HG03066 (cell line): ENCODE results near the gene ATP2A2.

Experiments used
- ATAC-seq: cut with Tn5 transposase; IDR thresholded peaks from one replicate; pipeline ENCODE4 v1.9.1; 2021; ENCODE audit warnings: low read depth; ENCODE audit not compliant: unreplicated experiment

Gene ATP2A2

DNA sequence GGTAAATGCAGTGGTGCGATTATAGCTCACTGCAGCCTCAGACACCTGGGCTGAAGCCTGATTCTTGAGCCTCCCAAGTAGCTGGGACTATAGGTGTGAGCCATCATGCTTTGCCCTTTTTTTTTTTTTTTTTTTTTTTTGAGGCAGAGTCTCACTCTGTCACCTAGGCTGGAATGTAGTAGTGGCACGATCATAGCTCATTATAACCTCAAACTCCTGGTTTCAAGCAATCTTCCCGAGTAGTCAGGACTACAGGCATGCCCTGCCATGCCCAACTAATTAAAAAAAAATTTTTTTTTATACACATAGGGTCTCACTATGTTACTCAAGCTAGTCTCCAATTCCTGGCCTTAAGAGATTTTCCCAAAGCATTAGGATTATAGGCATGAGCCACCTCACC, 6.9 kb downstream of the ATP2A2 start:
- ATAC-seq, result no peak

DNA sequence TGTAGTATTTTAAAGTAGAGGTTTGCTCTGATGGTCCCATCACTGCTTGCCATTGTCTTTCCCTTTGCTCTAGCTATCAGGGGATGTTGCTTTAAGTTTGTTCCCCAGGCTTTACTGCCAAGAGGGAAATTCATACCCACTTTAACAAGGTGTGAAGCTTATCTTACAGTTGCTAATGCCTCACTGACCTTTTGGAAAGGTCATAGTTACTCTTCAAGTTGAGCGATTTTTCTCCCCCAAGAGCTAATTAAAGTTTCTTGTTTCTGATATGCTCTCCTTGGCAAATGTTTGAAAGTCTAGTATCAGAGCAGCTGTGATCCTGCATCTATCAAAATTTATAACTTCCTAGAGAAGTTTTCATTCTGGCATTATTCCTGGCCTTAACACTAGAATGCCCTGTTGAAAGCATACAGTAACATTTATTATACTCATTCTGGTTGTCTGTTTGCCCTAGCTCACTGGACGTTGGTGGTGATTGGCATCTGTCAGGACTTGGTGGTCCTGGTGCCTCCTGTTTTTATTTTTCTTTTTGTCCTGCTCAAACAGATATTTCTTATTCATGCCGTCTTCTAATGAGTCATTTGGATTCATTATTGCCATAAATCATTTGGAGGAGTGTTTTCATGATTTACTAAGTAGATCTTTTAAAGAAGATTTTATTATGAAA, 8.1 kb downstream of the ATP2A2 start:
- ATAC-seq, result no peak

DNA sequence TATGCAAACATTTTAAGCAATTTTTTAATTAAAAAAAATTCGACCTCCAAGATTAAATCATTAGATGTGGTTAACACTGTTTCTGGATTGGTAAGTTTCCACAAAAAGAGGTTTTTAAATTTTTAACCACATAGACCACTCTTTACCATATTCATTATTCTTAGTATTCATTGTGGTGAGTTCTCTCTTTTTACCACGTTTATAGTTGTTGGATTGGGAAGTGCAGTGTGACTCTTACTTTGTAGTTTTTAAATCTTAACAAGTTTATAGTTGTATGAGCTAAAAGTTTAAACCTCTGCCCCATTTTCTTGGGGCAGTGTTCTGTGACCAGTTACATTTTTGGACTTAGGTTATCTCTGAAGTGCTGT, 8.6 kb downstream of the ATP2A2 start:
- ATAC-seq, result no peak

DNA sequence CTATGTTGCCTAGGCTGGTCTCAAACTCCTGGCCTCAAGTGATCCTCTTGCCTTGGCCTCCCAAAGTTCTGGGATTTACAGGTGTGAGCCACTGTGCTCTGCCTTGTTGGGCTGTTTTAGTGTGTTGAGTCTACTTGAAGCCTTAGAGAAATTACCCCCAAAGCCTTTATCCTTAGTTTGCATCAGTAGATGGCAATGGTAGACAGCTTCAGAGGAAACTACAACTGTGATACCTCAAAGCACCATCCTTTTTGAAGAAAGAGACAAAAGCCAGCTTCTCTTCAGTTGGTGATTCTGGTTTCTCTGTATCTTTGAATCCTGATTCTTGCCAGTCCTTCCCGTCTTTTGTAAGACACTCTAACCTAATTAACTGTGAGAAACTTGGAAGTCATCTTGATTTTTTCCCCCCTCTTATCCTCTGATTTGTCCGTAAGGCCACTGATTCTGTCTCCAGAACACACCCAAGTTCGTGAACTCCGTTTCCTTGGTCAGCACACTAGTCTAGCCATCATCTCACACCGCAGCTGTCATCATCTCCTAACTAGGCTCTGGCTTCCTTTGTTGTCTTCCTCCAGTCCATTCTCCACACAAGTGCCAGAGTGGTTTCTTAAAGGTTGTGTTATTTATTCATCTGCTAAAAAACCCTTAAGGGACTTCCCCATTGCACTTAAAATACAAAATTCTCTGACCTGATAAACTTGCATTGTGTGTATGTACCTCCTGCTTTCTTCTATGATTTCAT, 20.2 kb downstream of the ATP2A2 start:
- no peak for ATAC-seq

DNA sequence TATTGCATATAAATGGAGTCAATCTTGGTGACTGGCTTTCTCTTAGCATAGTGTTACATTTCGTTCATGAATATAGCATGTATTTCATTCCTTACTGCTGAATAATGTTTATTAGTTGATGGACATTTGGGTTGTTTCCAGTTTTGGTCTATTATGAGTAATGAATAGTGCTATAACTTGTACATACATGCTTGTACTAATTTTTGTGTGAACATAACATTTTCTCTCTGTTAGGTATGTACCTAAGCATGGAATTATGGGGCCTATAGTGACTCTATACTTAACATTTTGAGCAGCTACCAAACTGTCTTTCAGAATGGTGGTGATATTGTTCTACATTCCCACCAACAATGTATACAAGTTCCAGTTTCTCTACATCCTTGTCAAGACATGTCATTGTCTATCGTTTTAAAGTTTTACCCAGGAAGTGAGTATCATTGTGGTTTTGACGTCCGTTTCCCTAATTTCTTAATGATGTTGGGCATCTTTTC, 23.1 kb downstream of the ATP2A2 start:
- no peak for ATAC-seq

DNA sequence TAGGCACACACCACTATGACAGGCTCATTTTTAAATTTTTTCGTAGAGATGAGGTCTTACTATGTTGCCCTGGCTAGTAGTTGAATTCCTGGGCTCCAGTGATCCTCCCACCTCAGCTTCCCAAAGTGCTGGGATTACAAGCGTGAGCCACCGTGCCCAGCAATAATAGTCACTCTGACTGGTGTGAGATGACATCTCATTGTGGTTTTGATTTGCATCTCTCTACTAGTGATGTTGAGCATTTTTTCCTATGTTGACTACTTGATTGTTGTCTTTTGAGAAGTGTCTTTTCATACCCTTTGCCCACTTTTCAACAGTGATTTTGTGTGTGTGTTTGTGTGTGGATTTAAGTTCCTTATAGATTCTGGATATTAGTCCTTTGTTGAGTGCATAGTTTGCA, 26.3 kb downstream of the ATP2A2 start:
- no peak for ATAC-seq

DNA sequence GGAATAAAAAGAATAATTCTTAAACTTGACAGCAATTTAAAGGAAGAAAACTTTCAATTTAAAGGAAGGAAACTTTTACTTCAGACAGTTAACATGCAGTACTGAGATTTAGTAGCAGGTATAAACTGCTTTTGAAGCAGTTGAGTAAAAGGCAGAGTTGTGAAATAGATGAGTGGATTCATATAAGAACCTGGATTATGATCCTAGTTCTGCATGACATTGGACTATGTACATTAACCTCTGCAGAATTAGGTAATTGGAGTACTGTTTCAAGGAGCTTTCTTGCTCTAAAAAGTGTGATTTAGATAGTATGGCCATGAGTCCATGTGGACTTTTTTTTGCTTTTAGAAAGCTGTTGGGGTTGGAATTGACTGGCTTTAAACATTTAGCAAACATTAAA, 29.7 kb downstream of the ATP2A2 start:
- ATAC-seq, result no peak

DNA sequence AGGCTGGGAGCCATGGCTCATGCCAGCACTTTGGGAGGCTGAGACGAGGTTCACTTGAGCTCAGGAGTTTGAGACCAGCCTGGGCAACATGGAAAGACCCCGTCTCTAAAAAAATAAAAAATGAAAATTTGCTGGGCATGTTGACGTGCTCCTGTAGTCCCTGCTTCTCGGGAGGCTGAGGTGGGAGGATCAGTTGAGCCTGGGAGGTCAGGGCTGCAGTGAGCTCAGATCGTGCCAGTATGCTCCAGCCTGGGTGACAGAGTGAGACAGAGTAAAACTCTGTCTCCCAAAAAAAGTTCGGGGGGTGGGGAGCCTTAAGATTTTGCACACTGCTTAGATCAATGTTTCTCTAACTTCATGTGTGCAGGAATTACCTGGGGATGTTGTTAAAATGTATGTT, 30.9 kb downstream of the ATP2A2 start:
- no peak for ATAC-seq

DNA sequence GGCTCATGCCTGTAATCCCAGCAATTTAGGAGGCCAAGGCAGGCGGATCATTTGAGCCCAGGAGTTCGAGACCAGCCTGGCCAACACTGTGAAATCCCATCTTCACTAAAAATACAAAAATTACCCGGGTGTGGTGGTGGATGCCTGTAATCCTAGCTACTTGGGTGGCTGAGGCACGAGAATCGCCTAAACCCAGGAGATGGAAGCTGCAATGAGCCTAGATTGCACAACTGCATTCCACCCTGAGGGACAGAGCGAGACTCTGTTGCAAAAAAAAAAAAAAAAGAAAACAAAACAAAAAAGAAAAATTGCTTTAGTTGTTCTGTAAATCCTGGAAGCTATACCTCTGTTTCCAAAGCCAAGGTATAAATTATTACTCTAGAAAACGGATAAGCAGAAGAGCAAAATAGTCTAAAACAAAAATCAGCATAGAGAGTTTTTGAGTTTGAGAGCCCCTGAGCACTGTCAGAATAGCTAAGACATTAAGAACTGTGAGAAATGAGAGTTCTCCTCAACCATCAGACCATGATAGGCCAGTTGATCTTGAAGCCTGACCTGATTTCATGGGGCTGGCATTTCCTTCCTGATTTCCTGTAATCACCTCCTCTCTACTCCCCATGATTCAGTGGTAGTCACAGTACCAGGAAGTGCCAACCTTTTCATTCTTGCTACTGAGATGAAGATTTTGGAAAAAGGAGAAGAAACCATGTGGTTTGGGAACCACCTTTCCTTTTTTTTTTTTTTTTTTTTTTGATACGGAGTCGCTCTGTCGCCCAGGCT, 31.7 kb downstream of the ATP2A2 start:
- ATAC-seq, result no peak

DNA sequence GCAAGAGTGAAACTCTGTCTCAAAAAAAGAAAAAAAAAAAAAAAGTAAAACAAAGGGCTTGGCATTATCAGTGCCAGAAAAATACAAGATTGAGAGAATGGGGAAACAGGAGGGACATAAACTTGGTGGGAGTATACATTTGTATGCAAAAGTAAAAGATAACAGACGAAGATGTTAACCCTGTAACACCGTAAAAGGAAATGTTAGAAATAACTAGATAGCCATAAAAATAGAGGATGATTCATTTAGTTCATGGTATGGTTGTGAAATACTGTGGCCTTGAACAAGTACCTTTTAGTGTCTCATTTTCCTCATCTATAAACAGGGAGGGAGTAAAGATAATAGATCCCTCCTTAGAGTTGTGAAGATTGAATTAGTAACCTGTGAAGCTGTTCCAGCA, 33.3 kb downstream of the ATP2A2 start:
- no peak for ATAC-seq

DNA sequence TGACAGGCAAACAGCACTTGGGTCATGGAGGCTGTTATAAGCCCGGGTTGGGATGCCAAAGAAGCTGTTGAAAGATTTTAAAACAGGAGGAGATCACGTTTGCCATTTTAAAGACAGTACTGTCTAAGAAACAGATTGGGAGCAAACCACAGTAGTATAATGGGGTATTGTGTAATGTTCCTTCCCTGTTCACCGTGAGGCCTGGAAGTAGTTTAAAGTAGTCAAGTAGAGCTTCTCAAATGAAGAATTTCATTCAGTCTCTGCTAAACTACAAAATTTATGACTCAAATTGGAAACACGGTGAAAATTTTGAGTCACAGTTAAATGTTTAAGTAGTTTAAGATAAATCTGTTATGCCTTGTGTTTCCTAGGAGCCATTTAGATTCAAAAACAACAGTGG, 35.8 kb downstream of the ATP2A2 start:
- no peak for ATAC-seq

DNA sequence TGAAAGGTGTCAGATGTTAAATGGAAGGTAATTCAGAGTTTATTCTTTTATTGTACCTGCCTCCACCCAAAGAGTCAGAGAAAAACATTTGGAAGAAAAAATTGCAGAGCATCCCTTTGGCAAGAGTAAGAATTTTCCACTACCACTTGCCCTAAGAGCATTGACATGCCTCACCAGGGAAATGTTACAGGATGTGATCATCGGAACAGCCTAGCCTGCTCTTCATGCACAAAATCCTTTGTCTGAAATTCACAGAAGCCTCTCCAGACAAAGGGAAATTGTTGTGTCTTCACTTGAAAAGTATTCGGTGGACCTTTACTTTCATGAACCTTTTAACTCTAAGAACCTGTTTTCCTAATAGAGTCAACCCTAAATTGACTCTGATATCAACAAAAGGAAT, 36.9 kb downstream of the ATP2A2 start:
- no peak for ATAC-seq

DNA sequence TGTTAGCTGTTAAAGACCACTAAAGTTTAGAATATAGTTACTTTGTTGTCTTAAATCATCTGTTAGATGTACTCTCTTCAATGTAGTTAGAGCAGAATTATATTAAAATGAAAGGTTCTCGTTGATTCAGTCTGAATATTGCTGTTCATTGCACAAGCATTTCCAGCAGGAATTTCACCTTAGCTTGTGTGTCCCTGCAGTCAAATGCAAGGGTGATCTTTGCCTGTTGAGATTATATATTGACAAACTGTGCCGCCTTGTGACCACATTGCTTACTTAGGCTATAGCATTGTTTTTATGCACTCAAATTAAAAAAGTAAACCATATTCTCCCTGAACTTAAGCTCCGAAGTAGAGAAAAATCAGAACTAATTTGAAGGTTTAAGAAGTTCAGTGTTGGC, 39.5 kb downstream of the ATP2A2 start:
- no peak for ATAC-seq

DNA sequence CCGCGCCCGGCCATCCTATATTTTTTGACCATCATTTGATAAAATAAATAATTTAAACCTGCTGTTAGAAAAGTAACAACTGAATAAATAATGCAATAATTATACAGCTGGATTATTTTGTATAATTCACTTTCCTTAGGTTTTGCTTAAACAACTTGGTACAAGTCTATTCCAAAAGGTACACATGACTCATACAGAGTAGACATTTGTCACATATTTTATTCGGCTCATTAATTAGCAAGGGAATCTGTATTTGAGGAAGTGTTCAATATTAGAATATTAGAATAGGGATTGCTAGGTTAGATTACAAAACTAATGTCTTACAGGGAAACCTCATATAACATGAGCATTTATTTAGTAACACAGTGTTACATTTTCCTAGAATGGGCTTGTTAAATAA, 48.7 kb downstream of the ATP2A2 start:
- no peak for ATAC-seq

DNA sequence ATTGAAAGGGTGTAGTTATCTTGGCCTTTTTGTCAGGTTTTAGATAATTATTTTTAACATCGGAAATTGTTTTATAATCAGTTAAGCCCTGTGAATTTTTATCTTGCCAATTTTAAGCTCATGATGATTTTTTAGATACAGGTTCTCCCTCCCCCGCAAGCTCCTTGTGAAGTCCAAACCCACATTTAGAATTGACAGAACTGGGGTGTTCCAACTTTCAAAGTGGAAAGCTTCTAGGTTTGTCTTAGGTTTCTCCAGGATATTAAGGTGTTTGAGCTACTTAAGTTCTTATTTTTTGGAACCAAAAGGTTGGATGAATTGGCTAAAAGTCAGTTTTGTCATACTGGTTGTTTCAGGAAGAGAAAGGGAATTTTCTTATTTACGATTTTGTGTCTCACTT, 49.1 kb downstream of the ATP2A2 start:
- no peak for ATAC-seq

DNA sequence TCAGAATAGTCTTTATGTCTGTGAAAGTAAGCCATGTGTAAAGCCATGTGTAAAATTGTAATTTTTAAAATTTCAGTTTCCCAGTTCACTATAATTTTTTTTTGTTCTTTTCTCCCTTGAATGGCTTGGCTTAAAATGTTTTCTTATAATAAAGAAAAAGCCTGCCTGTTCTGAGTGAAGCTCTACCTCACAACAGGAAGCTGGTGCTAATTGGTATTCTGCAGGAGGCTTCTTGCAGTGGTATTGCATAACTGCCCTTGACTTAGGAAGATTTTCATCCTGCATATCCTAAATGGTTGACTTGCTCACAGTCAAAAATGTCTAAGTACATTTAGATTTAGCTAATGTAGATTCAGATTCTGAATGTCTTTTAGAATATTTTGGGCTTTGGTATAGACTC, 49.5 kb downstream of the ATP2A2 start:
- ATAC-seq, result no peak

DNA sequence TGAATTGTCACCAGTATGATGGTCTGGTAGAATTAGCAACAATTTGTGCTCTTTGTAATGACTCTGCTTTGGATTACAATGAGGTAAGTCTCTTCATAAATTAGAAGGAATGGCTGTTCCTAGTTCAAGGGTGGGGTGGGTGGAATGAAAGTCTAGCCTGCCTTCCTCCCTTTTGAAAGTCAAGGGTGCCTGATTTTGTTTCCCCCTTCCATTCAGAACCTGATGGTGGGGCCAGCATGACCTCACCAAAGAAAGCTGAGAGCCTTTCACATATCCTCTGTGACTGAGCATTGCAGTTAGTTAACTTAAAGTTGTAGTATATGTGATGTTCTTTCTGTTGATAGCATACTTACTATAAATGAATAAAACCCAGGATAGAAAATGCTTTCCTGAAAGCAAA, 52.2 kb downstream of the ATP2A2 start:
- no peak for ATAC-seq

DNA sequence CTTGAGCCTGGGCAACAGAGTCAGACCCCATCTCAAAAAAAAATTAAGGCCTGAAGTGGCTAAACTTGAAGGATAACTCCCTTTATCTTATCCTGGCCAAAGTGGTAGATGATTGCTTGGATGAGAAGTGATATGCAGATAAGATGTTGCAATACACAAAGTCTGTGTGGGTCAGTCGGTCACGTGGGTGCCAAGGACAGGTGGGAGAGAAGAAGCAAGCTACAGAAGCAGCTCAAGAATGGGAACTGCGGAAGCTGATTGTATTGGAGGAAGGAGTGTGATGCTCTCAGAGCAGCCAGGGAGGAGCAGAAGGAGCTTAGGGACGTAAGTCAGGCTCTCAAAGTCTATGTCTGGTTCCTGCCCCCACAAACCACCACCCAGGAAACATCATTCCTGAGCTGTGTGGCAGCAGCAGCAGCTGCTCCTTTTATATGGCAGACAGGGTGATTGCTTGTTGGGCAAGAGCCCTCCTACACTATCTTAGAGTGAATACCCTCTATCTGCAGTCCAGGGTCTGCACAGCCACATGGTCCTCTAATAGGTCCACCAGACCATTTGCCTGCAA, 54.5 kb downstream of the ATP2A2 start:
- no peak for ATAC-seq

DNA sequence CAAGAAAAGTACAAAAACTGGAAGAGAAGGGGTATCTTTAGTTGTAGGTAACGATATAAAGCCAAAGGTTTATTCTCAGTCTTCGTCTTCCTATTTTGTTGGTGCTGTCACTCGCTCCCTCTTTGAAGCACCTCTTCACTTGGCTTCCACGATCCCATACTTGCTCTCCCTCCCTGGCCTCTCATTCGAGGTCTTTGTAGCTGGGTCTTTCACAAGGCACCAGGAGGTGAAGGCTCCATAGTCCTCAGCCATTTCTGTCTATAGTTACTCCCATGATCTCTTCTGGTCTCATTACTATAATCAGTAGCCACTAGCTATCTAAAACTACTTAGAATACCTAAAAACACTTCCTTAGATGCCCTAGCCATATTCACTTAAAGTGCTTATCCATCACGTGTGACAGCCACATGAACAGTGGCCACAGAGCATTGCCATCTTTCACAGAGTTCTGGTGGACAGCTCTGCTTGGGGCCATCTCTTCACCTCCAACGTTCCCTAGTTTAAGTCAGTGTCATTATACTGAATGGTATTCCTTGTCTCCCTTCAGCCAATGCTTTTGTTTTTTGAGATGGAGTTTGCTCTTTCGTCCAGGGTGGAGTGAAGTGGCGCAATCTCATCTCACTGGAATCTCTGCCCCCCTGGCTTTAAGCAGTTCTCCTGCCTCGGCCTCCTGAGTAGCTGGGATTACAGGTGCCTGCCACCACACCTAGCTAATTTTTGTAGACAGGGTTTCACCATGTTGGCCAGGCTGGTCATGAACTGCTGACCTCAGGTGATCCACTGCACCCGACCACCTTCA, 57.1 kb downstream of the ATP2A2 start:
- ATAC-seq, result no peak

DNA sequence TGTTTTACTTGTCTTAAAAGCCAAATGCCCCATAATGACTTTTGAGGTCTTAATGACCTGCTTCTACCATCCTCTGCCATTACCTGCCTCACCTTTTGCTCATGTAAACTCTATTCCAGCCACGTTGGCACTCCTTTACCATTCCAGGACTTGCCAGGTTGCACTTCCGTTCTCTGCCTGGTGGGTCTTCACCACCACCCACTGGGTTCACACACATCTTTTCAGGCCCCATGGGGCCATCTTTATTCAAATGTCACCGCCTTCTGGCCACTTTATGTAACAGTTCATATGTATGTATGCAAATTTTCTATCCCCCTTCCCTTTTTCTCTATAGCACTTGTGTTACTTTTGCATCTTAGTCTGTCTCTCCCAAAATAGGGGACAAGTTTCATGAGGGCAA, 57.7 kb downstream of the ATP2A2 start:
- no peak for ATAC-seq
